Mucosa of rectum (tissue), 2 donors: ENCODE data around the gene SRSF4.
"Not testable (repeated sequence)": the region's sequence is repeated elsewhere in the genome, so short reads cannot be mapped to it uniquely, and the experiment has no call there.

Experiments
- H3K27ac ChIP-seq, 2 donors: one replicate each; pipeline ENCODE4 v1.7.0; 2013; ENCODE audit warnings: inconsistent platforms in 2 of 2, low read depth in 2 of 2, low read length in 2 of 2
- H3K27me3 ChIP-seq, 2 donors: one replicate each; pipeline ENCODE4 v1.7.0; 2013; ENCODE audit warnings: low read length in 2 of 2; ENCODE audit not compliant: control insufficient read depth in 2 of 2, insufficient read depth in 2 of 2
- H3K36me3 ChIP-seq, 2 donors: one replicate each; pipeline ENCODE4 v1.7.0; 2013; ENCODE audit warnings: low read length in 2 of 2; ENCODE audit not compliant: control insufficient read depth in 2 of 2, insufficient read depth in 2 of 2
- H3K4me1 ChIP-seq, 2 donors: one replicate each; pipeline ENCODE4 v1.7.0; 2013; ENCODE audit warnings: low read length in 2 of 2, mild to moderate bottlenecking in 1 of 2; ENCODE audit not compliant: control insufficient read depth in 2 of 2, insufficient read depth in 2 of 2
- H3K4me3 ChIP-seq, 2 donors: one replicate each; pipeline ENCODE4 v1.7.0; 2013; ENCODE audit warnings: low read length in 2 of 2
- H3K9ac ChIP-seq, 2 donors: one replicate each; pipeline ENCODE4 v1.7.0; 2013; ENCODE audit warnings: low read length in 2 of 2, low read depth in 1 of 2, mild to moderate bottlenecking in 1 of 2
- H3K9me3 ChIP-seq, 2 donors: one replicate each; pipeline ENCODE4 v1.7.0; 2013; ENCODE audit warnings: low read length in 2 of 2; ENCODE audit not compliant: control insufficient read depth in 2 of 2
- donor health status: healthy.
- donor health status: Normal muscosa, but diverticular disease.

The SRSF4 gene

GRCh38 chr1:29108041-29108440 lies 73.7 kb downstream of the SRSF4 start:
- H3K36me3 ChIP-seq: peaks cover 6 to 11% of the 10 kb centered on the region in 2 donors
- not testable (repeated sequence) for H3K27me3 ChIP-seq, H3K4me1 ChIP-seq, H3K4me3 ChIP-seq, H3K9me3 ChIP-seq, H3K27ac ChIP-seq, H3K9ac ChIP-seq

GRCh38 chr1:29105822-29106221 lies 75.9 kb downstream of the SRSF4 start:
- Histone ChIP-seq H3K9ac (no peak overlapping the region), H3K9me3 (no peaks in the 10 kb centered on the region), H3K4me1 (no peaks in the 10 kb centered on the region), H3K4me3 (no peak overlapping the region), H3K27me3 (no peaks in the 10 kb centered on the region), H3K36me3 (peaks cover 0 to 7% of the 10 kb centered on the region in 2 donors), H3K27ac (no peak overlapping the region)

GRCh38 chr1:29100487-29100886 lies 81.2 kb downstream of the SRSF4 start:
- Histone ChIP-seq H3K36me3 (peaks cover 3 to 5% of the 10 kb centered on the region in 2 donors), H3K4me3 (no peak overlapping the region)

GRCh38 chr1:29099286-29099685 lies 82.4 kb downstream of the SRSF4 start:
- Histone ChIP-seq H3K36me3 (peaks cover 3 to 5% of the 10 kb centered on the region in 2 donors), H3K27me3 (no peaks in the 10 kb centered on the region), H3K27ac (no peak overlapping the region), H3K9me3 (no peaks in the 10 kb centered on the region), H3K9ac (no peak overlapping the region), H3K4me3 (no peak overlapping the region), H3K4me1 (no peaks in the 10 kb centered on the region)

More at GRCh38 chr1:29100487-29100886, 81.2 kb downstream of the SRSF4 start:
- H3K27ac ChIP-seq: no peak overlapping the region
- H3K9me3 ChIP-seq: no peaks in the 10 kb centered on the region
- H3K4me1 ChIP-seq: no peaks in the 10 kb centered on the region
- no peaks in the 10 kb centered on the region for H3K27me3 ChIP-seq
- H3K9ac ChIP-seq: no peak overlapping the region
